Panc1 (cell line): ENCODE data around the gene MSH4.

Source experiments
- CTCF ChIP-seq: fragments of 450-650 bp; IDR thresholded peaks from 2 replicates; pipeline ENCODE4 v1.5.1; 2017; ENCODE audit warnings: mild to moderate bottlenecking
- REST ChIP-seq, 2 experiments: IDR thresholded peaks; 2 replicates each; pipeline ENCODE4 v1.6.1; 2011 to 2012; ENCODE audit warnings: low read depth in 2 of 2, control low read depth in 1 of 2, low read length in 1 of 2, mild to moderate bottlenecking in 1 of 2, moderate library complexity in 1 of 2; ENCODE audit not compliant: insufficient read depth in 1 of 2
- TCF7L2 ChIP-seq: IDR thresholded peaks from 2 replicates; pipeline ENCODE4 v1.6.1; 2011; ENCODE audit warnings: mild to moderate bottlenecking, low read depth, low read length, inconsistent platforms

GRCh38 chr1:75901371-75901770, 104.7 kb downstream of the MSH4 start:
- TF ChIP-seq CTCF (no peak), TCF7L2 (no peak), REST (IDR thresholded peaks at IDR 0.05; ENCODE audit: insufficient read depth in 1 of 2, low read depth in 2 of 2, low read length in 1 of 2) (no peak)
